Measurements from ENCODE around the gene NUCKS1. TPM values are rescaled to one million over a fixed set of nuclear protein-coding genes. Genes with fewer than 3 reads are reported as not detected.
A peak's percentile ranks its signal among the peaks of the same experiment; 100 is the strongest.

Gene NUCKS1
- total and polyA plus RNA-seq, 9 donors: 79.4 to 335 (median 223) TPM

GRCh38 chr1:205688171-205689080, 61.6 kb downstream of the NUCKS1 start:
- 74 to 81% (median 77%) methylated on average over 7 of the region's 7 CpGs for WGBS, 3 donors
- no peak for DNase-seq
- Histone ChIP-seq H3K27me3 (no peaks in the 10 kb centered on the region), H3K27ac (no peak overlapping the region), H3K36me3 (no peaks in the 10 kb centered on the region), H3K9me3 (no peaks in the 10 kb centered on the region), H3K4me1 (ENCODE audit: insufficient read depth) (no peaks in the 10 kb centered on the region), H3K4me3 (no peak overlapping the region)
- intact Hi-C loops (cut with DNase I): no loop called here
- TF ChIP-seq EP300 (IDR thresholded peaks at IDR 0.05) (no peak), POLR2A (IDR thresholded peaks at IDR 0.05) (no peak)
- TF ChIP-seq, protein P1, sequence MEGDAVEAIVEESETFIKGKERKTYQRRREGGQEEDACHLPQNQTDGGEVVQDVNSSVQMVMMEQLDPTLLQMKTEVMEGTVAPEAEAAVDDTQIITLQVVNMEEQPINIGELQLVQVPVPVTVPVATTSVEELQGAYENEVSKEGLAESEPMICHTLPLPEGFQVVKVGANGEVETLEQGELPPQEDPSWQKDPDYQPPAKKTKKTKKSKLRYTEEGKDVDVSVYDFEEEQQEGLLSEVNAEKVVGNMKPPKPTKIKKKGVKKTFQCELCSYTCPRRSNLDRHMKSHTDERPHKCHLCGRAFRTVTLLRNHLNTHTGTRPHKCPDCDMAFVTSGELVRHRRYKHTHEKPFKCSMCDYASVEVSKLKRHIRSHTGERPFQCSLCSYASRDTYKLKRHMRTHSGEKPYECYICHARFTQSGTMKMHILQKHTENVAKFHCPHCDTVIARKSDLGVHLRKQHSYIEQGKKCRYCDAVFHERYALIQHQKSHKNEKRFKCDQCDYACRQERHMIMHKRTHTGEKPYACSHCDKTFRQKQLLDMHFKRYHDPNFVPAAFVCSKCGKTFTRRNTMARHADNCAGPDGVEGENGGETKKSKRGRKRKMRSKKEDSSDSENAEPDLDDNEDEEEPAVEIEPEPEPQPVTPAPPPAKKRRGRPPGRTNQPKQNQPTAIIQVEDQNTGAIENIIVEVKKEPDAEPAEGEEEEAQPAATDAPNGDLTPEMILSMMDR (IDR thresholded peaks at IDR 0.05): no peak

GRCh38 chr1:205687242-205687641, 62.7 kb downstream of the NUCKS1 start:
- no peak overlapping the region for H3K27ac ChIP-seq
- H3K9me3 ChIP-seq: no peaks in the 10 kb centered on the region
- H3K27me3 ChIP-seq: no peaks in the 10 kb centered on the region
- no peaks in the 10 kb centered on the region for H3K36me3 ChIP-seq
- no peak for TF ChIP-seq POLR2A (IDR thresholded peaks at IDR 0.05)
- no peak for TF ChIP-seq EP300 (IDR thresholded peaks at IDR 0.05)
- TF ChIP-seq, protein P1 (IDR thresholded peaks at IDR 0.05): no peak
- no peaks in the 10 kb centered on the region for H3K4me1 ChIP-seq (ENCODE audit: insufficient read depth)
- WGBS, 3 donors: 61 to 75% (median 73%) methylated on average over 2 of the region's 2 CpGs
- H3K4me3 ChIP-seq: no peak overlapping the region
- intact Hi-C loops (cut with DNase I): no loop called here
- DNase-seq: no peak

DNA sequence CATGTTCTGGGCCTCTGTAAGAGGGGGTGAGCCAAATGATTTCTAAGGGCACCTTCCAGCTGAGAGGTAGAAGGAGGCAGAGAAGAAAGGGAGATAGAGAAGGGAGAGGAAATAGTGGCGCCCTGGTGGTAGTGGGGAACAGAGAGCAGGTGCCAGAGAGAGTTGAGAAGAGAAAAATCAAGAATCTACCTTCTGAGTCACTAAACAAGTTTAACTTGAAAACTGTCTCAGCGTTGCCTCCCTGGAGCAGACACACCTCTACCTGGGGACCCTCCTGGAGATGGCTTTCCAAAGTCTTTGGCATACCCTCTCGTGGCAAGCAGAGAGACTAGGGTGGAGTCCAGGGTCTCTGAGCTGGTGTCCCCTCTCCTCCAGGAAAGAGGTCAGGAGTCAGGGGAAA, 68.6 kb downstream of the NUCKS1 start:
- no peaks in the 10 kb centered on the region for H3K9me3 ChIP-seq
- H3K4me1 ChIP-seq (ENCODE audit: insufficient read depth): peaks cover 15% of the 10 kb centered on the region
- no peaks in the 10 kb centered on the region for H3K36me3 ChIP-seq
- 74 to 87% (median 87%) methylated on average over 3 of the region's 3 CpGs for WGBS, 3 donors
- TF ChIP-seq, protein P1 (IDR thresholded peaks at IDR 0.05): no peak
- H3K27me3 ChIP-seq: no peaks in the 10 kb centered on the region
- no peak overlapping the region for H3K4me3 ChIP-seq
- intact Hi-C loops (cut with DNase I): no loop called here
- DNase-seq: no peak
- peak overlapping the region in 1 of 2 donors; percentile 69 for H3K27ac ChIP-seq

- TF ChIP-seq, protein P1 (IDR thresholded peaks at IDR 0.05): no peak
- TF ChIP-seq EP300 (IDR thresholded peaks at IDR 0.05): no peak
- no peak for TF ChIP-seq POLR2A (IDR thresholded peaks at IDR 0.05)
- Histone ChIP-seq H3K9me3 (no peaks in the 10 kb centered on the region), H3K27ac (peak within 1 kb of the TSS; percentile 41 to 69), H3K4me1 (ENCODE audit: insufficient read depth) (peaks cover 16% of the 10 kb centered on the region), H3K27me3 (no peaks in the 10 kb centered on the region), H3K36me3 (no peaks in the 10 kb centered on the region), H3K4me3 (peak within 1 kb of the TSS; percentile 41)
- WGBS, 3 donors: 1% methylated on average over 50 to 86 of the region's 86 CpGs
- intact Hi-C loops (cut with DNase I): no loop called here
- DNase-seq: peak; percentile 51 to 78 (median 67)
These were observed 69.7 kb downstream of the NUCKS1 start, which contains the start of gene SLC45A3 for GRCh38 chr1:205680073-205680851. TSS of gene SLC45A3 (minus strand) at chr1:205680509. CDS start at chr1:205664656, 15,853 bp downstream.

All from ovary (tissue), 9 donors.